CD4-positive, alpha-beta T cell (primary cell): Measurements from ENCODE around the gene PARVB. TPM values are rescaled to one million over a fixed set of nuclear protein-coding genes. Genes with fewer than 3 reads are reported as not detected.

Experiments
- ATAC-seq: fragments of 200-7000 bp; cut with Tn5 transposase; one replicate; pipeline ENCODE4 v1.10.0; 2022; ENCODE audit warnings: mild to moderate bottlenecking; ENCODE audit not compliant: poor library complexity
- CTCF ChIA-PET: fragments of 350-600 bp; sonication (Branson Sonifier 250); formaldehyde crosslinking; loops from one replicate; lab custom pipeline; 2021; ENCODE audit warnings: antibody characterized with exemption, inconsistent platforms; lab: Charles Lee
- POLR2A ChIA-PET: fragments of 350-600 bp; sonication (Branson Sonifier 250); formaldehyde crosslinking; loops from one replicate; lab custom pipeline; 2021; ENCODE audit warnings: antibody characterized with exemption, inconsistent platforms; lab: Charles Lee
- DNase-seq, 14 experiments: peaks; one replicate each; pipeline ENCODE4 v3.0.0-alpha.2; 2013 to 2020; ENCODE audit warnings: mixed read lengths in 2 of 14
- H3K27ac ChIP-seq, 2 donors: one replicate each; pipeline versions ENCODE4 v1.5.1 to v1.7.0; 2013; ENCODE audit warnings: low read length in 2 of 2, low read depth in 1 of 2, mild to moderate bottlenecking in 1 of 2
- H3K27me3 ChIP-seq, 2 experiments: 1 replicate in 1 of 2; 2 replicates in 1 of 2; pipeline versions ENCODE4 v1.6.1 to v1.7.0; 2013; ENCODE audit warnings: low read length in 2 of 2, control low read depth in 1 of 2, mild to moderate bottlenecking in 1 of 2, moderate library complexity in 1 of 2; ENCODE audit not compliant: insufficient read depth in 2 of 2, control insufficient read depth in 1 of 2
- H3K36me3 ChIP-seq: one replicate; pipeline ENCODE4 v1.6.1; 2013; ENCODE audit warnings: low read length, control low read depth; ENCODE audit not compliant: insufficient read depth
- H3K4me1 ChIP-seq: one replicate; pipeline ENCODE4 v1.6.1; 2013; ENCODE audit warnings: low read length, control low read depth; ENCODE audit not compliant: insufficient read depth
- H3K4me3 ChIP-seq: one replicate; pipeline ENCODE4 v1.5.1; 2013; ENCODE audit warnings: mild to moderate bottlenecking, low read length, moderate library complexity
- H3K9me3 ChIP-seq, 2 experiments: 1 replicate in 1 of 2; 2 replicates in 1 of 2; pipeline versions ENCODE4 v1.6.1 to v1.7.0; 2013; ENCODE audit warnings: low read length in 2 of 2, mild to moderate bottlenecking in 2 of 2, control low read depth in 1 of 2, moderate library complexity in 1 of 2; ENCODE audit not compliant: control insufficient read depth in 1 of 2, insufficient read depth in 1 of 2
- H3K27ac Mint-ChIP-seq: one replicate; pipeline ENCODE4 v1.8.0; 2020; ENCODE audit warnings: mixed read lengths
- H3K27me3 Mint-ChIP-seq: one replicate; pipeline ENCODE4 v1.8.0; 2021; ENCODE audit warnings: mixed read lengths
- H3K36me3 Mint-ChIP-seq: one replicate; pipeline ENCODE4 v1.8.0; 2021; ENCODE audit warnings: low read depth, mixed read lengths
- H3K4me1 Mint-ChIP-seq: one replicate; pipeline ENCODE4 v1.8.0; 2021; ENCODE audit warnings: low read depth, mixed read lengths
- H3K4me3 Mint-ChIP-seq: one replicate; pipeline ENCODE4 v1.8.0; 2020; ENCODE audit warnings: mild to moderate bottlenecking, mixed read lengths
- H3K9me3 Mint-ChIP-seq: one replicate; pipeline ENCODE4 v1.8.0; 2020; ENCODE audit warnings: mixed read lengths
- intact Hi-C, 2 experiments: fragments of 100-400 bp; cut with DNase I in 1 of 2; cut with micrococcal nuclease in 1 of 2; formaldehyde crosslinking; loops; one replicate each; pipeline versions ENCODE4 v1.15.1 to v1.9.0; 2023 to 2025; cut with DNase I, micrococcal nuclease
- total RNA-seq, 174 experiments: library from RNA in 2 of 174; stranded (reverse) in 2 of 174; gene quantifications; one replicate each; pipeline ENCODE4 v1.2.3 and lab custom pipeline; 2021 to 2026
- TF ChIP-seq, protein P1 (sequence below): fragments of 200-600 bp; IDR thresholded peaks from one replicate; pipeline ENCODE4 v1.8.0; 2022; ENCODE audit warnings: antibody characterized with exemption, mild to moderate bottlenecking

PARVB gene
- total RNA-seq, 2 experiments from 2014 or later: 6.2 to 6.4 TPM

DNA sequence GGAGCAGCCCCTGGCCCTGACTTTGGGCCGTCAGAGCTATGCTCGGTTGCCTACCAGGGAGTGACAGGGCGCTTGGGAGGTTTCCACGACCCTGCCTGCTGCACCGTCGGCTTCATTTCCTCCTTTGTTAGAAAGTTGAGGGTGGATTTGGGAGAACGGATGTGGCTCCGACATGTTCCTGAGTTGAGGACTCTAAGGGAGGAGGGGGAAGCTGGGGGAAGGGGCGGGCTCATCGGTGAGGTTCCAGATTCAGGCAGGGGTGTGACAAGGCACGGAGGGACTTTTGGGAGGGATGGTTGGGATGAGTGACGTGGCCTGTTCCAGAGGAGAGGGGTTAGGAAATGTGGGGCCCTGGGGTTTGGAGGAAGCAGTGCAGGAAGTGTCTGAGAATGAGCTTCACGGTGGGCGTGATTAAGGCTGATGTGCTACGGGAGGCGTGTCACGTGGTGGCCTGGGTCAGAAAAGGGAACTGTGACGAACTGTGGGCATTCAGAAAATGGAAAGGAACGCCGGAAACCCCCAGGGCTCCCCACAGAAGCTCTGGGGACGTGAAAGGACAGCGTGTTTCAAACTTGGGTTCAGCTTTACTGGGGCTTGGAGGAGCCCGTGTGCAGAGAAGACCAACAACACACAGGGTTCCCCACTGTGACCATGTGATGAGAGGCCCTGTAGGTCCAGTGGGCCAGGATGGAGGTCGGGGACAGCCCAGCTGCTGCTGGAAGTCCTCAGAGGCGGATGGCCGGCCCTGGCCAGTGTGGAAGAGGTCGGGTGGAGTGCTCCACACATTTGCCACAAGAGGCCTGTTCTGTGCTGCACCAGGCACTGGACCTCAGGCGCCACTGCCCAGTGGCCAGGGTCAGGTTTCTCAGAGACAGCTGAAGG lies 2.8 kb downstream of the PARVB start:
- DNase-seq: peak; percentile 16 to 93 (median 42)
- peak overlapping the region; percentile 33 to 94 for H3K27ac ChIP-seq
- Mint-ChIP-seq H3K9me3 (no peaks in the 10 kb centered on the region), H3K36me3 (no peaks in the 10 kb centered on the region), H3K4me3 (peak overlapping the region; percentile 86), H3K27me3 (peaks cover 27% of the 10 kb centered on the region), H3K27ac (peak overlapping the region; percentile 90), H3K4me1 (peaks cover 47% of the 10 kb centered on the region)
- no peaks in the 10 kb centered on the region for H3K36me3 ChIP-seq
- peak; percentile 74 for ATAC-seq
- peaks cover 62% of the 10 kb centered on the region for H3K4me1 ChIP-seq
- ChIA-PET CTCF (interaction anchor here (0.6 kb wide), 1 partner anchor 464 kb away, joined by 4 read pairs; no protein-coding TSS in a partner anchor), POLR2A (interaction anchor here (0.9 kb wide), 1 partner anchor 9 kb away, joined by 3 read pairs; no protein-coding TSS in a partner anchor)
- H3K27me3 ChIP-seq: peaks cover 0 to 19% of the 10 kb centered on the region in 2 experiments
- H3K4me3 ChIP-seq: peak overlapping the region; percentile 46
- TF ChIP-seq, protein P1, sequence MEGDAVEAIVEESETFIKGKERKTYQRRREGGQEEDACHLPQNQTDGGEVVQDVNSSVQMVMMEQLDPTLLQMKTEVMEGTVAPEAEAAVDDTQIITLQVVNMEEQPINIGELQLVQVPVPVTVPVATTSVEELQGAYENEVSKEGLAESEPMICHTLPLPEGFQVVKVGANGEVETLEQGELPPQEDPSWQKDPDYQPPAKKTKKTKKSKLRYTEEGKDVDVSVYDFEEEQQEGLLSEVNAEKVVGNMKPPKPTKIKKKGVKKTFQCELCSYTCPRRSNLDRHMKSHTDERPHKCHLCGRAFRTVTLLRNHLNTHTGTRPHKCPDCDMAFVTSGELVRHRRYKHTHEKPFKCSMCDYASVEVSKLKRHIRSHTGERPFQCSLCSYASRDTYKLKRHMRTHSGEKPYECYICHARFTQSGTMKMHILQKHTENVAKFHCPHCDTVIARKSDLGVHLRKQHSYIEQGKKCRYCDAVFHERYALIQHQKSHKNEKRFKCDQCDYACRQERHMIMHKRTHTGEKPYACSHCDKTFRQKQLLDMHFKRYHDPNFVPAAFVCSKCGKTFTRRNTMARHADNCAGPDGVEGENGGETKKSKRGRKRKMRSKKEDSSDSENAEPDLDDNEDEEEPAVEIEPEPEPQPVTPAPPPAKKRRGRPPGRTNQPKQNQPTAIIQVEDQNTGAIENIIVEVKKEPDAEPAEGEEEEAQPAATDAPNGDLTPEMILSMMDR: no peak
- no peaks in the 10 kb centered on the region for H3K9me3 ChIP-seq
- intact Hi-C loops: no loop called here

DNA sequence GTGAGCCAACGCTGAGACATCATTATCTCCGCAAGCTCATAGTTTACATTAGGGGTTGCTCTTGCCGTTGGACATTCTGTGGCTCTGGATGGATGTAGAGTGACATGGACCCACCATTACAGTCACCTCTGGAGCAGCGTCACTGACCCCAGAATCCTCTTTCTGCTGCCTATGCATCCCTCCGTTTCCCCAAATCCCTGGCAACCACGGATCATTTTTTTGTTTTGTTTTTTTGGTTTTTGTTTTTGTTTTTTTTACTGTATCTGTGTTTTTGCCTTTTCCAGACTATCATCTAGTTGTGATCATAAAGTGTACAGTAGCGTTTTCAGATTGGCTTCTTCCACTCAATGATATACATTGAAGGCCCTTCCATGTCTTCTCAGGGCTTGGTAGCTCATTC lies 4.0 kb downstream of the PARVB start:
- intact Hi-C loops: no loop called here
- TF ChIP-seq, protein P1: no peak
- Mint-ChIP-seq H3K4me3 (no peak overlapping the region), H3K36me3 (no peaks in the 10 kb centered on the region), H3K4me1 (peaks cover 54% of the 10 kb centered on the region), H3K9me3 (no peaks in the 10 kb centered on the region), H3K27me3 (peaks cover 24% of the 10 kb centered on the region), H3K27ac (no peak overlapping the region)
- Histone ChIP-seq H3K4me1 (peaks cover 69% of the 10 kb centered on the region), H3K9me3 (no peaks in the 10 kb centered on the region), H3K27me3 (peaks cover 0 to 19% of the 10 kb centered on the region in 2 experiments), H3K4me3 (no peak overlapping the region), H3K36me3 (no peaks in the 10 kb centered on the region), H3K27ac (no peak overlapping the region)
- POLR2A ChIA-PET: no interaction called here
- ATAC-seq: no peak
- no peak for DNase-seq
- CTCF ChIA-PET: no interaction called here

DNA sequence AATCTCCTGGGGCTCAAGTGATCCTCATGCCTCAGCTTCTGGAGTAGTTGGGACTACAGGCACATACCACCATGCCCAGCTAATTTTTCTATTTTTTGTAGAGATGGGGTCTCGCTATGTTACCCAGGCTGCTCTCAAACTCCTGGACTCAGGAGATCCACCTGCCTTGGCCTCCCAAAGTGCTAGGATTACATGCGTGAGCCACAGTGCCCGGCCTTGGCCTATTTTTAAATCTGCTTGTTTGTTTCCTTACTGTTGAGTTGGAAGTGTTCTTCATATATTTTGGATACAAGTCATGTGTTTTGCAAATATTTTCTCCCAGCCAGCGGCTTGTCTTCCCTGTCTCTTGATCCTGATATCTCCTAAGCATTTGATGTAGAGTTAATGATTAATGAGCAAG lies 5.0 kb downstream of the PARVB start:
- no peaks in the 10 kb centered on the region for H3K9me3 ChIP-seq
- Mint-ChIP-seq H3K4me1 (peaks cover 54% of the 10 kb centered on the region), H3K27ac (no peak overlapping the region), H3K36me3 (no peaks in the 10 kb centered on the region), H3K9me3 (no peaks in the 10 kb centered on the region), H3K4me3 (no peak overlapping the region), H3K27me3 (peaks cover 20% of the 10 kb centered on the region)
- ATAC-seq (no peak), DNase-seq (no peak)
- H3K36me3 ChIP-seq: no peaks in the 10 kb centered on the region
- TF ChIP-seq, protein P1: no peak
- intact Hi-C loops: no loop called here
- no peak overlapping the region for H3K4me3 ChIP-seq
- H3K27me3 ChIP-seq: peaks cover 0 to 19% of the 10 kb centered on the region in 2 experiments
- peaks cover 63% of the 10 kb centered on the region for H3K4me1 ChIP-seq
- CTCF ChIA-PET: no interaction called here
- POLR2A ChIA-PET: no interaction called here
- no peak overlapping the region for H3K27ac ChIP-seq
